PFSK-1 (cell line): ENCODE measurements around the gene NAGK.

Source experiments
- POLR2AphosphoS5 ChIP-seq: IDR thresholded peaks from 2 replicates; pipeline ENCODE4 v1.6.1; 2012; ENCODE audit warnings: low read depth, mild to moderate bottlenecking, control low read depth, low read length, moderate library complexity
- SIN3A ChIP-seq: IDR thresholded peaks from 2 replicates; pipeline ENCODE4 v1.6.1; 2012; ENCODE audit warnings: mild to moderate bottlenecking, low read length, moderate library complexity, borderline replicate concordance; ENCODE audit not compliant: insufficient read depth
- TF ChIP-seq, protein P1 (sequence below), 2 experiments: IDR thresholded peaks; 2 replicates each; pipeline versions ENCODE4 v1.6.1 to v1.8.0; 2011 to 2012; ENCODE audit warnings: low read depth in 2 of 2, low read length in 2 of 2, control low read depth in 1 of 2, inconsistent platforms in 1 of 2, mild to moderate bottlenecking in 1 of 2, moderate library complexity in 1 of 2; ENCODE audit not compliant: insufficient read depth in 1 of 2

DNA sequence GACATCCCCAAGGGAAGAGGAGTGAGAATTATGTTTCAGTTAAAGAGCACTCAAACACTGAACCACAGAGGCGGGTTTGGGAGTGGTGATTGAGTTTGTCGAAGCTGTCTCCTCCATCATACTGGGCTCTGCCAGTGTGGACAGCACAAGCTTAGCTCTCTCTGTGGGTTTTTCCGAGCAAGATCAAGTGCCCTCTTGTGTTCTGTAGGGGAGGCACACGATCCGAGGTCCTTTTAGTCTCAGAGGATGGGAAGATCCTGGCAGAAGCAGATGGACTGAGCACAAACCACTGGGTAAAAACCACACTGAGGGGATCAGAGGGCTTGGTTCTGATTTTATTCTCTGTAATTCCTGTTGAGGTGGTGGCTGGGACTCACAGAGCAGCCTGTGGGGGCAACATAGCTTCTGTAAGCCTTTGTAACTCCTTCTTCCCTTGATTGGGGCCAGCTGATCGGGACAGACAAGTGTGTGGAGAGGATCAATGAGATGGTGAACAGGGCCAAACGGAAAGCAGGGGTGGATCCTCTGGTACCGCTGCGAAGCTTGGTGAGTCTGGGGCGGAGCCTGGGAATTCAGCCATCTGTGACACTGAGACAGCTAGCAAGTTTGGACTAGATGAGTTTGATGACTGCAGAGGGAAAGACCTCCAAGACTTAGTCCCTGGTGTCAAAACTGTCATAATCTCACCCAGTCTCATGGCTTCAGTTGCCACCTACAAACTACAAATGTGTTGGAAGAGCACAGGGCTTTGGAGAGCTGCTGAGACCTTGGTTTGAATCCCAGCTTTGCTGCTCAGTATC, 2.0 kb downstream of the NAGK start:
- TF ChIP-seq POLR2AphosphoS5 (no peak), SIN3A (no peak)
- TF ChIP-seq, protein P1, sequence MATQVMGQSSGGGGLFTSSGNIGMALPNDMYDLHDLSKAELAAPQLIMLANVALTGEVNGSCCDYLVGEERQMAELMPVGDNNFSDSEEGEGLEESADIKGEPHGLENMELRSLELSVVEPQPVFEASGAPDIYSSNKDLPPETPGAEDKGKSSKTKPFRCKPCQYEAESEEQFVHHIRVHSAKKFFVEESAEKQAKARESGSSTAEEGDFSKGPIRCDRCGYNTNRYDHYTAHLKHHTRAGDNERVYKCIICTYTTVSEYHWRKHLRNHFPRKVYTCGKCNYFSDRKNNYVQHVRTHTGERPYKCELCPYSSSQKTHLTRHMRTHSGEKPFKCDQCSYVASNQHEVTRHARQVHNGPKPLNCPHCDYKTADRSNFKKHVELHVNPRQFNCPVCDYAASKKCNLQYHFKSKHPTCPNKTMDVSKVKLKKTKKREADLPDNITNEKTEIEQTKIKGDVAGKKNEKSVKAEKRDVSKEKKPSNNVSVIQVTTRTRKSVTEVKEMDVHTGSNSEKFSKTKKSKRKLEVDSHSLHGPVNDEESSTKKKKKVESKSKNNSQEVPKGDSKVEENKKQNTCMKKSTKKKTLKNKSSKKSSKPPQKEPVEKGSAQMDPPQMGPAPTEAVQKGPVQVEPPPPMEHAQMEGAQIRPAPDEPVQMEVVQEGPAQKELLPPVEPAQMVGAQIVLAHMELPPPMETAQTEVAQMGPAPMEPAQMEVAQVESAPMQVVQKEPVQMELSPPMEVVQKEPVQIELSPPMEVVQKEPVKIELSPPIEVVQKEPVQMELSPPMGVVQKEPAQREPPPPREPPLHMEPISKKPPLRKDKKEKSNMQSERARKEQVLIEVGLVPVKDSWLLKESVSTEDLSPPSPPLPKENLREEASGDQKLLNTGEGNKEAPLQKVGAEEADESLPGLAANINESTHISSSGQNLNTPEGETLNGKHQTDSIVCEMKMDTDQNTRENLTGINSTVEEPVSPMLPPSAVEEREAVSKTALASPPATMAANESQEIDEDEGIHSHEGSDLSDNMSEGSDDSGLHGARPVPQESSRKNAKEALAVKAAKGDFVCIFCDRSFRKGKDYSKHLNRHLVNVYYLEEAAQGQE (IDR thresholded peaks at IDR 0.05; ENCODE audit: insufficient read depth in 1 of 2, low read depth in 2 of 2, low read length in 2 of 2), result no peak
